ENCODE data around the gene DSG2.

- TF ChIP-seq, protein P1, sequence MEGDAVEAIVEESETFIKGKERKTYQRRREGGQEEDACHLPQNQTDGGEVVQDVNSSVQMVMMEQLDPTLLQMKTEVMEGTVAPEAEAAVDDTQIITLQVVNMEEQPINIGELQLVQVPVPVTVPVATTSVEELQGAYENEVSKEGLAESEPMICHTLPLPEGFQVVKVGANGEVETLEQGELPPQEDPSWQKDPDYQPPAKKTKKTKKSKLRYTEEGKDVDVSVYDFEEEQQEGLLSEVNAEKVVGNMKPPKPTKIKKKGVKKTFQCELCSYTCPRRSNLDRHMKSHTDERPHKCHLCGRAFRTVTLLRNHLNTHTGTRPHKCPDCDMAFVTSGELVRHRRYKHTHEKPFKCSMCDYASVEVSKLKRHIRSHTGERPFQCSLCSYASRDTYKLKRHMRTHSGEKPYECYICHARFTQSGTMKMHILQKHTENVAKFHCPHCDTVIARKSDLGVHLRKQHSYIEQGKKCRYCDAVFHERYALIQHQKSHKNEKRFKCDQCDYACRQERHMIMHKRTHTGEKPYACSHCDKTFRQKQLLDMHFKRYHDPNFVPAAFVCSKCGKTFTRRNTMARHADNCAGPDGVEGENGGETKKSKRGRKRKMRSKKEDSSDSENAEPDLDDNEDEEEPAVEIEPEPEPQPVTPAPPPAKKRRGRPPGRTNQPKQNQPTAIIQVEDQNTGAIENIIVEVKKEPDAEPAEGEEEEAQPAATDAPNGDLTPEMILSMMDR (IDR thresholded peaks at IDR 0.05), result no peak
- TF ChIP-seq TCF7L2 (IDR thresholded peaks at IDR 0.05; ENCODE audit: low read depth, low read length) (no peak), POLR2AphosphoS5 (IDR thresholded peaks at IDR 0.05; ENCODE audit: low read depth, low read length) (no peak), SIN3A (IDR thresholded peaks at IDR 0.05; ENCODE audit: borderline replicate concordance, insufficient read depth, low read depth, low read length) (no peak)
- TF ChIP-seq, protein P2, sequence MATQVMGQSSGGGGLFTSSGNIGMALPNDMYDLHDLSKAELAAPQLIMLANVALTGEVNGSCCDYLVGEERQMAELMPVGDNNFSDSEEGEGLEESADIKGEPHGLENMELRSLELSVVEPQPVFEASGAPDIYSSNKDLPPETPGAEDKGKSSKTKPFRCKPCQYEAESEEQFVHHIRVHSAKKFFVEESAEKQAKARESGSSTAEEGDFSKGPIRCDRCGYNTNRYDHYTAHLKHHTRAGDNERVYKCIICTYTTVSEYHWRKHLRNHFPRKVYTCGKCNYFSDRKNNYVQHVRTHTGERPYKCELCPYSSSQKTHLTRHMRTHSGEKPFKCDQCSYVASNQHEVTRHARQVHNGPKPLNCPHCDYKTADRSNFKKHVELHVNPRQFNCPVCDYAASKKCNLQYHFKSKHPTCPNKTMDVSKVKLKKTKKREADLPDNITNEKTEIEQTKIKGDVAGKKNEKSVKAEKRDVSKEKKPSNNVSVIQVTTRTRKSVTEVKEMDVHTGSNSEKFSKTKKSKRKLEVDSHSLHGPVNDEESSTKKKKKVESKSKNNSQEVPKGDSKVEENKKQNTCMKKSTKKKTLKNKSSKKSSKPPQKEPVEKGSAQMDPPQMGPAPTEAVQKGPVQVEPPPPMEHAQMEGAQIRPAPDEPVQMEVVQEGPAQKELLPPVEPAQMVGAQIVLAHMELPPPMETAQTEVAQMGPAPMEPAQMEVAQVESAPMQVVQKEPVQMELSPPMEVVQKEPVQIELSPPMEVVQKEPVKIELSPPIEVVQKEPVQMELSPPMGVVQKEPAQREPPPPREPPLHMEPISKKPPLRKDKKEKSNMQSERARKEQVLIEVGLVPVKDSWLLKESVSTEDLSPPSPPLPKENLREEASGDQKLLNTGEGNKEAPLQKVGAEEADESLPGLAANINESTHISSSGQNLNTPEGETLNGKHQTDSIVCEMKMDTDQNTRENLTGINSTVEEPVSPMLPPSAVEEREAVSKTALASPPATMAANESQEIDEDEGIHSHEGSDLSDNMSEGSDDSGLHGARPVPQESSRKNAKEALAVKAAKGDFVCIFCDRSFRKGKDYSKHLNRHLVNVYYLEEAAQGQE (IDR thresholded peaks at IDR 0.05; ENCODE audit: insufficient read depth in 1 of 2, low read depth in 2 of 2, low read length in 1 of 2), result no peak
These were observed 67.4 kb downstream of the DSG2 start for GRCh38 chr18:31565345-31565744.

Measured in Panc1 (cell line).